RPMI8226 (cell line): ENCODE data around the gene ZNF652.
"Not testable (repeated sequence)": the region's sequence is repeated elsewhere in the genome, so short reads cannot be mapped to it uniquely, and the experiment has no call there.

Source experiments
- DNase-seq: peaks from one replicate; pipeline ENCODE4 v3.0.0-alpha.2; 2015

The ZNF652 gene

DNA sequence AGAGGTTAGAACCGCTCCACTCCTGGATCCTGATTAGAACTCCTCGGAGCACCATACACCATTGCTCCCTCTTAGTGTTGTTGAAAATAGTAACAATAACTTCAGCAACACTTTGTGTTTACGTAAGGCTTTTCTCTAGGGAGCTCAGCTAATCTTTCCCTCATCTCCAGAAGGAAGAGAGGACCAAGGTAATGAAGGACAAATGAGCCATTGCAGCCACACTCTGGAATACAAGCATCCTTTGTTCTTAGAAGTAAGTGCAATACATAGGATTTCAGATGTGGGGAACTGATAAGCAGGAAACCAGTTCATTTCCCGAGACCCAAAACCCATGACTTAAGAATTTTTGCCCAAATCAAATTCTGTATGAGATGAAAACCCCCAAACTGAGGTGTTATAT lies 22.9 kb upstream of the ZNF652 start:
- no peak for DNase-seq

DNA sequence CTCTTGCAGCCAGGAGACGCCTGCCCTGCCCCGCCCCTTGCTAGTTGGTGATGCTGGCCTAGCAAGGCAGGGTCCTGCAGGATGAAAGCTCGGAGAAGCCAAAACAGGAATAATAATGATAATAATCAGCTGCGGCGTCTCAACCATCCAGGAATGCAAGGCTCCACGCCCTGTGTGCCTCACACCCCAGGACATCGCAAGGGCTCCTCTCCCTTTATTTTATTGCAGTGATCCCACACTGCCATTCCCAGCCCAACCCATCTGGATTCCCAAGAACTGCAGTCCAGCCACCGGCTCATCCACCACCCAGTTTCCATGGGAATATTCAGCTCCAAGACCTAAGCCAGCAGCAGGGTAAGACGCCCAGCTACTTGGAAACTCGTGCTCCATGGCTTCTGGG lies 21.0 kb upstream of the ZNF652 start:
- DNase-seq = no peak

DNA sequence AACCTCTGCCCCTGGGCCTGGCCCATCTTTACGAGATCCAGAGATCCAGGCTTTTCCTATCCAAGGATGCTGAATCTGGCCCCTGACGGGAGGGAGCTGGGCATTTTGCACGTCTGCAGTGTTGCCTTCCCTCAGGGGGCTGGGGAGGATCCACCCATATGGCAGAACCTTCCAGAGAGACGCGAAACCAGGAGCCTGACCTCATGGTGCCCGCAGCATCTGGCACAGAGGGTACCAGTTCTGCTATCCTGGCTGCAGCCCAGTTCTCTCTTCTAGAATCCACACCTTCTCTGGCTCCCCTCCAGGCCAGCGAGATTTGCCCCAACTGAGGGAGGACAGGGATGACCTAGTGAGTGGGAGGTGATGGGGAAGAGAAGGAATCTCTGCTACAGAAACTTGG lies 20.5 kb upstream of the ZNF652 start:
- peak; percentile 62 for DNase-seq

DNA sequence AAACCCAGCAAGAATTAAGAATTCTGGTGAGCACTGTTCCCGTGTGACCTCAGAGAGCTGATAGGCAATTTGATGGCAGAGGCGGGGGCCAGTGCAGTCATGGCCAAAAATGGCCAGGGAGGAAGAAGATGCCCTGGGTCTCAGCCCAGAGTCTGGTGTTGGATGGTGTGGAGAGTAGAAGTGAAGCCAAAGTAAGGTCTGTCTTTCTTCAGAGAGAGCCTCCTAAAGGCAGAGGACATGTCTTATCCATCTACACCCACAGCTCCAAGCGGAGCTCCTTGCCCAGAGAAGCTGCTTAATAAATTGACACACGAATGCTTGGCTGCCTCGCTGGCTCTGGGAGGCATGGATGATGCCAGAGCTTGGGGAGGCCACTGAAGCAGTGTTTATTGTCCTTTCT lies 19.7 kb upstream of the ZNF652 start:
- DNase-seq = no peak

DNA sequence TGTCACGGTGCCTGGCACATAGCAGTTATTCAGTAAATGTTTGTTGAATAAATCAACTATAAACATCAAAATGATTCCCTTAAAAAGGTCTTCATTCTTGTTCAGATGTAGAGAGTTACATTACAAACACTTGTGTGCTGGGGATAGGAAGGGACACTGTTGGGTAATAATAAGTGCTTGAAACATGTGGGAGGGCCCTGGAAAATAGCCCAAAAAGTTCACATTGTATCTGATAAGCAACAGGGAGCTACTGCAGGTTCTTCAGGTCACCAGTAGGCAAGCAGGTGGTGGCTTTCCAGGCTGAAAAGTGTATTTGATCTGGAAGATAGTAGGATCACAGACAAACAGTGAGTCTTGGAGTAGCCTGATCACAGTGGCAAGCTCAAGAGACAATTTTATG lies 19.0 kb upstream of the ZNF652 start:
- no peak for DNase-seq

DNA sequence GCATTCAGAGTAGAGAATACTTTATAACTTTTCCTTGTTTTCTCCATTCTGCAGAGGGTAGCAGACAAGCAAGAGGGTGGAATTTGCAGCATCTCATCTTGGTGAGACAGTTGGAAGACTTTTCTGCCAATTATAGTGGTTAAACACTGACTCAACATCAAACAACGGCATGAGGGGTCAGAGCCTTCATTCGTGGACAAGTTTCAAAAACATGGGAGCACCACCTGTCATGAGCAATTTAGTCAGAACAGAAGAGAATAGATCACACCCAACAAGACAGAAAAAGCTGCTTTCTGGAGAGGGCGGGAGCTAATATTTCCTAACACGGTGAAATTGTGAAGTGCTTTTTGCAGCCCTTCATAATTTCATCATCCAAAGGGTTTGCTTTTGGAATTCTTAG lies 17.9 kb upstream of the ZNF652 start:
- no peak for DNase-seq

DNA sequence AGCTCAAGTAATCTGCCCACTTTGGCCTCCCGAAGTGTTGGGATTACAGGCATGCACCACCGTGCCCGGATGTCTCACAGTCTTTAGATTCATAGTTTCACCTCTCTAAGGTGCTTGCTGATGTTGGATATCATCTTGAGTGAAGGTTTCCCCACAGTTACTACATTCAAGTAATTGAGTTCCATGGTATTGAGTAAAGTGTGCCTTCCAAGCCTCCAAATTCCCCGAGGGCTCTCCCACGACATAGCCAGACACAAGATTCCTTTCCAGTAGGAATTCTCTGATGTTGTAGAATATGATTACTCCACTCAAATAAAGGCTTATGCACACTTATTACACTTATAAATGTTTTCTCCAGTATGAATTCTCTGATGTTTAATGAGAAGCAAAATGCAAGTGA lies 16.3 kb upstream of the ZNF652 start:
- DNase-seq = no peak

DNA sequence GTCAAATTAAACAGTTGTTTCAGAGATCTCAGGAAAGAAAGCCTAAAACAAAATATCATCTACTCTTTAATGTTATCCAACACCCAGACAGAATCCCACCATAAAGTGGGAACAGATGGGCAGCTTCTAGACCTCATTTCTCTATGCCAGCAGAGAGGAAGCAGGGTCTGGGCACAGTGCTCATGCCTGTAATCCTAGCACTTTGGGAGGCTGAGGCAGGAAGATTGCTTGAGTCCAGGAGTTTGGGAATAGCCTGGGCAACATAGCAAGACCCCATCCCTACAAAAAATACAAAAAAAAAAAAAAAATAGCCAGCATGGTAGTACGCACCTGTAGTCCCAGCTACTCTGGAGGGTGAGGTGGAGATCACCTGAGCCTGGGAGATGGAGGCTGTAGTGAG lies 13.5 kb upstream of the ZNF652 start:
- DNase-seq = no peak

DNA sequence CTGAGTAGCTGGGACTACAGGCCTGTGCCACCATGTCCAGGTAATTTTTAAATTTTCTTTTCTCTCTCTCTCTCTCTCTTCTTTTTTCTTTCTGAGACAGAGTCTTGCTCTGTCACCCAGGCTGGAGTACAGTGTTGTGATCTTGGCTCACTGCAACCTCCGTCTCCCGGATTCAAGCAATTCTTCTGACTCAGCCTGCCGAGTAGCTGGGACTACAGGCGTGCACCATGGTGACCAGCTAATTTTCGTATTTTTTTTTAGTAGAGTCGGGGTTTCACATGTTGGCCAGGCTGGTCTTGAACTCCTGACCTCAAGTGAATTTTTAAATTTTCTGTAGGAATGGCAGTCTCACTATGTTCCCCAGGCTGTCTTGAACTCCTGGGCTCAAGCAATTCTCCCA lies 11.1 kb upstream of the ZNF652 start:
- DNase-seq = no peak

DNA sequence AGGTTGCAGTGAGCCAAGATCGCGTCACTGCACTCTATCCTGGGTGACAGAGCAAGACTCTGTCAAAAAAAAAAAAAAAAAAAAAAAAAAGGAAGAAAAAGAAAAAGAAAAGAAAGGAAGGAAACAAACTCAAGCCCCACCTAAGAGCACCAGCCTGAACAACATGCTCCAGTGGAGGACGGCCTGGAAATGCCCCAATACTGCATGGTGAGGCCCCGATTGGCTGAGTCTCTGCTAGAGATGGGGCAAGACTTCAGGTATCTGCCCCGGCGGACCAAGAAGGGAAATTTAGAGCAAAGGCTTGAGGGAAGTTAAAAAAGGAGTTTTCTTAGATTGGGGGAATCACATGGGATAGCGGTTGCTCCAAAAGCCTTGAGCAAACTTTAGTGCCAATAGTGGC lies 10.4 kb upstream of the ZNF652 start:
- DNase-seq = no peak

DNA sequence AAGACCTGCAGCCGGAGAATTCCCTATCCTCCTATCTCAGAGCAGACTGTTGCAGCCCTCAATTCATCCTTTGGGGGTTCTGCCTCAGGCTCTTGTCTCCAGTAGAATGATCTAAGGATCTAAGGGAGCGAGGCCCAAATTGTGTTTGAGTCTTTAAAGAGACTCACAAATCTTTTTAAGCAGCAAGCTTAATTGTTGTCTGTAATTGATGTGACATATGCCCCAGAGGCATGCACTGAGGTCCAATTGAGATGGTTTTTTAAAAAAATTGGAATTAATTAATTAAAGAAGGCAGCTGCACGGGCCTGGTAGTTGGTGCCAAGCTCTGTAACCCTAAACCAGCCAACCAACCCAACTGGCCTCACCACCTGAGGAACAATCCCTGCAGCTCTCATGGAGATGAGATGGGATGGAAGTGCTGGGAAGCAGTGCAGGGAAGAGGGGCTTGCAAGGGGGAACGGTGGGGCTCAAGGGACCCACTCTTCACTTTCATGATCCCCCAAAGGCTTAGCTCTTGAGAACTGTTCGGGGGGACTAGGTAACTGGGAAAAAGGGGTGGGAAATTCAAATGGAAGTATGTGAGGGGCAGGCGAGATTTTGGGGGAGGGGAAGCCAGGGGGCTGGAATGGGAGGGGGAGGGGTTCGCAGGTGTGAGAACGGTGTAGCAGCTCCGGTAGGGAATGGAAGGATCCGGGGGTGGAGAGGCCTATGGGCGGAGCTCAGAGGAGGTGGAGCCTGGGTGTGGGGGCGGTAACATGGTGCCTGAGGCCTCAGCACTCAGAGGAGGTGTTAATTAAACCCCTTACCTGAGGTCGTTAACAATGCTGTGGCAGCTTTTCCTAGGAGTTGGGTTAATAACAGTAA lies 9.2 kb upstream of the ZNF652 start:
- DNase-seq = no peak

DNA sequence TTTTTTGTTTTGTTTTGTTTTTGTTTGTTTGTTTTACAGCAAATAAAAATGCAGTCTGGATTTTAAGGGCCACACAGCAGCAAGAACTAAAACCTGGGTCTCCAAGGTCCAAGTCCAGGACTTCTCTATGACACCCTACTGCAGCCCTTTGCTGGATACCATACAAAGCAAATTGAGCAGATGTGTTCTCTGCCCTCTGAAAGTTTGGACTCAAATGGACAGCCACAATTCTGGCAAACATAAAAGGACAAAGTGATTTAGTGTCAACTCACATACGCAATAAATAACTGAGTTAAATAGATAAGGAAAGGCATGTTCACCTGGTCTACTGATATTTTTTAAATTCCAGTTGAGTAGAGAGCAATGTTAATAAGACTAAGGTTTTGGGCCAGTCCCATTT lies 7.7 kb upstream of the ZNF652 start:
- DNase-seq = no peak

DNA sequence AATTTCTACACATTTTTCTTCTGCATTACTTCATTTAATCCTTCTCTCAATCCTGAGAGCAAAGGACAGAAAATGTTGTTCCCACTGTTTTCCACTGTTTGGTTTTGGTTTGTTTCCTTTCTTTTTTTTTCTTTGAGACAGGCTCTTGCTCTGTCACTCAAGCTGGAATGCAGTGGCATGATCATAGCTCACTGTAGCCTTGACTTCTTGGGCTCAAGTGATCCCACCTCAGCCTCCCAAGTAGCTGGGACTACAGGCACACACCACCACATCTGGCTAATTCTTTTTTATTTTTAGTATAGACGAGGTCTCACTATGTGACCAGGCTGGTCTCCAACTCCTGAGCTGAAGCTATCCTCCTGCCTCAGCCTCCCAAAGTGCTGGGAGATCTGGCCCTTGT lies 7.0 kb upstream of the ZNF652 start:
- DNase-seq = no peak

DNA sequence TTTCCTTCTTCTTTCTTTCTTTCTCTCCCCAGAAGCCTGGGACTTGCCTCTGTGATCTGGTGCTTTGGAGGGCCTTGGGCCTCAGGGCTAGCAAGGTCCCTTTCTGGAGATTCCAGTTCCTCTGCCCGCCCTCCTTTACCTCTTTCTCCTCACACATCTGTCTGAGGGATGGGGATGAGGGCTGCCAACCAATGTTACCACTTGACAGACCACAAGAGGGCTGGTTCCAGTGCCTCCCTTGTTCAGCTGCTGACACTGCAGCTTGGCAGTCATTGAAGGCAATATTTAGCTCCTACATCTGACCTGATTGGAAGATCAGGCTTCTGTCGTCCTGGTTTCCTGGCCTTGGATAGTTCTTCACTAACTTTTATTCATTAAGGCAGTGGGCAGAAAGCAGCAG lies 3.6 kb upstream of the ZNF652 start:
- DNase-seq = peak; percentile 83

DNA sequence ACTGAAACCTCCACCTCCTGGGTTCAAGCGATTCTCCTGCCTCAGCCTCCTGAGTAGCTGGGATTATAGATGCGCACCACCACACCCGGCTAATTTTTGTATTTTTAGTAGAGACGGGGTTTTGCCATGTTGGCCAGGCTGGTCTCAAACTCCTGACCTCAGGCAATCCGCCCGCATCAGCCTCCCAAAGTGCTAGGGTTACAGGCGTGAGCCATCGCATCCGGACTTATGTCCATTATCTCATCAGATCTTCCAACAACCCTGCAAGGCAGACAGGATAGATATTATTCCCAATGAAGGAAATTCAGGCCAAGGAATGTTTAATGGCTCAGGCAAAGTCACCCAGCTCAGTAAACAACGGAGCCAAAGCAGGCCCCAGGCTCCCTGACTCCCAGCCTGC lies 3.1 kb upstream of the ZNF652 start:
- not testable (repeated sequence) for DNase-seq

DNA sequence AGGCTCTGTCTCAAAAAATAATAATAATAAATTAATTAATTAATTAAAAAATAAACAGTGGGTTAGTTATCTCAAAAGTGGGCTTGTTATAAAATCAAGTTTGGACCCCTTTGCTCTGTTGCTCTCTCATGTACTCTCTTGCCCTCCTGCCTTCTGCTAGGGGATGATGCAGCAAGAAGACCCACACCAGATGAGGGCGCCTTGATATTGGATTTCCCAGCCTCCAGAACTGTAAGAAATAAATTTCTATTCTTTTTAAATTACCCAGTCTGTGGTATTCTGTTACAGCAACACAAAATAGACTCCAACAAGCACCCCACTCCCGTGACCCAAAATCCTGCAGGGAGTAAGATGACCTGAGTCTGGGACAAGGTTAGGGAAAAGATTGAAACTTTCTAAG lies 2.1 kb upstream of the ZNF652 start:
- no peak for DNase-seq

DNA sequence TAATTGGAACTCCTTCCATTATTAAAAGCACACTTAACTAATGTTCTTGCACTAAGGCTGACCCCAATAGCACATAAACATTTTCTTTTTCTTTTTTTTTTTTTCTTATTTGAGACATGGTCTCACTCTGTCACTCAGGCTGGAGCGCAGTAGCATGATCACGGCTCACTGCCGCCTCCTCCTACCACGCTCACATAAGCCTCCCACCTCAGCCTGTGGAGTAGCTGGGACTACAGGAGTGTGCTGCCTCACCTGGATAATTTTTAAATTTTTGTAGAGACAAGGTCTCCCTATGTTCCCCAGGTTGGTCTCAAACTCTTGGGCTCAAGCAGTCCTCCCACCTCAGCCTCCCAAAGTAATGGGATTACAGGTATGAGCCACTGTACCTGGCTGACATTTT lies 1.2 kb upstream of the ZNF652 start:
- DNase-seq = no peak

DNA sequence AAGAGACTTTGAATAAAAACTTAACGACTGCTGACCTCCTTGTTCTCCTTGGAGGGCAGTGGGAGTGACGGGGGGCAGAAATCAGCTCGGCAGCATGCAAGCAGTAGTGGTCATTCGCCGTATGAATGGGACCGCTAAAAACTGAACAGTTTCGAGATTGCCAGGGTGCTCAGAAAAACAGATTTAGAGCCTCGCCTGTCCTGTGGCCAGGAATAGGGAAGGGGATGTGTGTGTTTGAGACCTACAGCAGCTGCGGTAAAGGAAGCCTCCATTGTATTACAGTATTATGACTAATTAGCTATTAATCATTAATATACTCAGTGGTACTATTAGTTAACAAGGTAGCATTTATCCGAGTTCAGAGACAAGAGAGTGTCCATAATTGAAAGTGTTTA lies 670 bp upstream of the ZNF652 start:
- no peak for DNase-seq

DNA sequence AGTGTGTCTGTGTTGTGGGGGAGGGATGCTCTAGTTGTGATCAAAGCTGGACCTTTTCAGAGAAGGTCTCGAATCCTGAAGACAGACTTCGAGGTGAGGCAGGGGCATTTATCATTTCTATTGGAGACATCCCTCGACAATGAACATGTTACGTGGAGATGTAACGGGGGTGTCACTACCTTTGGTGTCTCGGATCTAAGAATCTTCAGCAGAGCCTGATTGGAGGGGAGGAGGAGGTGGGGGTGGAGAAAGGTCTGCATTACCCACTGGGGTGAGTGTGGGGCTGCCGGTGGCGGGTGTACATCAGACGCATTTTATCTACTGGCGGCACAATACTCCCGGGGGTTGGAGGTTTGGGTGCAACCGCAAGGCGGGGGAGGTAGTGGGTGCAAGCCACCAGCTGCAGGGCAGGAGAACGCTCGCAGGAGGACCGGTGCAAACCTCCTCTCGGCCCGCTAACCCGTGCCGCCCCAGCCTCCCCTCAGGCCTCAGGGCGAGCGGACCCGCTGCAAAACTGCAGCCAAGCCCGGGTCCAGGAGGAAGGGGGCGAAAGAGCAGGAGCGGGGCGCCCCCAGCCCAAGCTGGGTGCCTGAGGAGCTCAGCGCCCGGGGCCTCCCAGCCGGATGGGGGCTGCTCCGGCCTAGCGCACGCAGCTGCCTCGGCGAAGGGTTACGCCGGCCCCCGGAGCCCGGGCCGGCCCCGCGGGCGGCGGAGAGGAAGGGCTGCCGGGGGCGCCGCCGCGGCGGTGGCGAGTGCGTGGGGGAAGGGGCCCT lies 735 bp downstream of the ZNF652 start:
- DNase-seq = peak; percentile 64

DNA sequence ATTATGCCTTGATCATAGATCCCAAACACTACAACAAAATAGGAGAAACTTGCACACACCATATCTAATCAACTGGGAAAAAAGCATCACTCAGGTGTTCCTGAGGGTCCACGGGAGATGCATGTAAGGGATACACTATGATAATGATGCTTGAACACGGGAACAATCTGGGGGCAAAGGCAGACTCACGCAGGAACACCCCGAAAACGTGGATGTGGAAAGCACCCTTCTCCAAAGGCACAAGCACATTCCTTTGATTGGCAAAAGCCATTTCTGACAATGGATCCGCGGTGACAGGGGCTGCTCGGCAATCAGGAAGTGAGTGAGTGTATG lies 1.3 kb downstream of the ZNF652 start:
- DNase-seq = no peak

DNA sequence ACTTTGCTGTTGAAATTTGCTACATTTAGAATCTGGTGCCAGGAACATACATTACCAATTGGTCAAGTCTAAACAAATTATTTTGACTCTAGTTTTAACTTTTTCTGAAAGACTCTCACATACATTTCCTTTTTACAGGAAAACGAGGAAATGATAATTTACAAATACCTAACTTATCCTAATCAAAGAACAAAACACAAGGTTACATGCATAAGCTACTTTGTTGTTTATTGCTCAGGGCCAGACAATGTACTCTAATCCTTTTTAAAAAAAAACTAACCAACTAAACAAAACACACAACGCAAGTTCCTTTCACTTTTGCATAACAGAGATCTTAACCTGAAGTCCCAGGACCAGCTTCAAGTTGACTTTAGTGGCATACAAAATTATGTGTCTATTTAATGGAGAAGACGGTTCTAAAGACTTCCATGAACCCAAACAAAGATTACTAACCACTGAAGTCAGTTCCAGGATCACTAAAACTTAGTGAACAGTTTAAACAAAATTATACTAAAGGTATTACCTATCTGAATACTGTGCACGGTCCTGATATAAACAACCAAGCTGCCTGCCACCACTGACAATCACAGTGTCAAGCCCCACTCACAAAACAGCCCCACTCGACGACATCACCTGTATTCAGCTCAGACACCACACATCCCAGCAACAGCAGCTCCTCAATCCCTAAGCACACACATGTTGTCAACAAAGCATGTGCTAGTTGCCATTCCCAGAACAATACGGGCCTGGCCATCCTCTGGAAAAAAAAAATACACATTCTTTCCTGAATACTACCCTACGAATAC lies 1.9 kb downstream of the ZNF652 start:
- DNase-seq = peak; percentile 26

DNA sequence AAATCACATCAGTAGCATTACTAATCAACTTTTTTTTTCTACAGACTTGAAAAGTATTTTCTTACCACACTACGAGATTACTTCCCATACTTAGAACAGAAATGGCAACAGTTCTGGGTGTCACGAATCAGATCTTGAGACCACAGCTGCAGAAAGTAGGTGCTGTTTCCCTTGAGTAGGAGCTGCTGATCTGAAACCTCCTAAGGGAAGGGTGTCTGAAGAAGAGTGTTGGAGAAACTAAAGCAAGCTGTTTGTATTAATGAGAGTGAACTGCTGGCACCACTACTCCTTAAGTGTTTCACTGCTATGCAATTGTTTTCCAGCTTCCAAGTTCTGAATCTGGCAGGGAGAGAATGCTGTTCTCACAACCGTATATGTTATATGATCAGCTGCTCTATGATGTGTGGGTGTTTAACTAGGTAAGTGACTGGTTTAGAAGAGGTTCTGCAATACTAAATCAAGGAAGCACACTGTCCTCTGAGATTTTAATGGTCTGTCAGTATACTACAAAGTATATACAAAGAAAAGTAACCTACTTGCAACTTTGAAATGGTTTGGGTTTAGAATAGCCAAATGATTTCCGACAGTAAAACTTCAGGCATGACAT lies 3.3 kb downstream of the ZNF652 start:
- peak; percentile 71 for DNase-seq

DNA sequence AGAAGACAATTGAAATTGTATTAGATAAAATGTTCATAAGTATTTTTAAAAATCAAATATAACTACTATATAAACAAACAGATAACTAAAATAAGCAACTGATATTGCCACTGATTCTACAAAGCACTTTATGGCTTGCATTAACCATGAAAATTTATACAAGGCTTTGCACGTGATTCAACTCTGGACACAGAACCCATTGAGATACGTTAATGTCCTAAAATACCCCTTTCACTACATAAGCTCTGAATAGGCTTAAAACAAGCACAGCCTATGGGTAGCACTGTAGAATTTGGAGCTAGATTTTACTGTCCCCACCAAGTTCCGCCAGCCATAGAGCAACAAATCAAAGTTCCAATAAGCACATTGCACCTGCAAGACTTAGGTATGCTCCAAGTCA lies 4.5 kb downstream of the ZNF652 start:
- DNase-seq = no peak
